Suprapubic skin (tissue), 4 donors: ENCODE measurements around the gene CAPRIN1.

Source experiments
- POLR2A ChIP-seq, 2 donors: fragments of 450-650 bp; IDR thresholded peaks; one replicate each; pipeline ENCODE4 v1.6.1; 2017; ENCODE audit warnings: antibody characterized with exemption in 2 of 2, mild to moderate bottlenecking in 2 of 2, moderate library complexity in 2 of 2
- POLR2AphosphoS5 ChIP-seq, 3 donors: sonication (generic); formaldehyde crosslinking; IDR thresholded peaks; one replicate each; pipeline ENCODE4 v1.6.1; 2017; ENCODE audit warnings: antibody characterized with exemption in 3 of 3

- TF ChIP-seq POLR2AphosphoS5 (IDR thresholded peaks at IDR 0.05), result no peak
- no peak for TF ChIP-seq POLR2A (IDR thresholded peaks at IDR 0.05)
Measured at GRCh38 chr11:34030382-34030781, 21.1 kb upstream of the CAPRIN1 start.
